Osteoblast (primary cell): ENCODE results near the gene ZNF136. TPM values are rescaled to one million over a fixed set of nuclear protein-coding genes. Genes with fewer than 3 reads are reported as not detected.

Experiments
- DNase-seq: peaks from one replicate; pipeline ENCODE4 v3.0.0; 2011; ENCODE audit warnings: low spot score, mixed read lengths; ENCODE audit not compliant: insufficient read length; ENCODE audit errors: missing footprints
- H2AFZ ChIP-seq: 2 replicates; pipeline ENCODE4 v1.6.0; 2011; ENCODE audit warnings: mild to moderate bottlenecking, low read length
- H3K27ac ChIP-seq: 2 replicates; pipeline ENCODE4 v1.5.1; 2011; ENCODE audit warnings: mild to moderate bottlenecking, low read depth, low read length, moderate library complexity
- H3K27me3 ChIP-seq: 2 replicates; pipeline ENCODE4 v1.6.0; 2012; ENCODE audit warnings: mild to moderate bottlenecking, control low read depth, inconsistent platforms, low read length, moderate library complexity; ENCODE audit not compliant: insufficient read depth
- H3K36me3 ChIP-seq: 2 replicates; pipeline ENCODE4 v1.5.1; 2011; ENCODE audit warnings: mild to moderate bottlenecking, low read length, control low read depth, moderate library complexity; ENCODE audit not compliant: insufficient read depth
- H3K4me1 ChIP-seq: 2 replicates; pipeline ENCODE4 v1.5.1; 2011; ENCODE audit warnings: mild to moderate bottlenecking, low read length, control low read depth, moderate library complexity; ENCODE audit not compliant: insufficient read depth
- H3K4me2 ChIP-seq: 2 replicates; pipeline ENCODE4 v1.6.0; 2011; ENCODE audit warnings: mild to moderate bottlenecking, low read length; ENCODE audit not compliant: insufficient read depth
- H3K4me3 ChIP-seq: fragments of 200-600 bp; sonication (generic); 3 replicates; pipeline ENCODE4 v1.5.1; 2012; ENCODE audit warnings: mild to moderate bottlenecking, low read length, inconsistent platforms; ENCODE audit not compliant: insufficient read depth
- H3K79me2 ChIP-seq: 2 replicates; pipeline ENCODE4 v1.6.0; 2012; ENCODE audit warnings: mild to moderate bottlenecking, low read length, control low read depth, inconsistent platforms; ENCODE audit not compliant: insufficient read depth
- H3K9me3 ChIP-seq: 2 replicates; pipeline ENCODE4 v1.5.1; 2011; ENCODE audit warnings: low read depth, low read length, control low read depth
- H4K20me1 ChIP-seq: 2 replicates; pipeline ENCODE4 v1.6.0; 2012; ENCODE audit warnings: mild to moderate bottlenecking, low read length, control low read depth; ENCODE audit not compliant: insufficient read depth
- CTCF ChIP-seq: IDR thresholded peaks from 2 replicates; pipeline ENCODE4 v1.5.1; 2011; ENCODE audit warnings: mild to moderate bottlenecking, low read depth, low read length, moderate library complexity; ENCODE audit errors: extremely low read depth
- total RNA-seq: library from RNA; depleted of rRNA; stranded (reverse); fragments of >200 nt; gene quantifications from 2 replicates; pipeline ENCODE4 v1.2.3, GENCODE V29; 2012

The ZNF136 gene
- total RNA-seq, 1 donor, result 8.7 TPM

GRCh38 chr19:12166626-12167025 lies 3.7 kb downstream of the ZNF136 start:
- Histone ChIP-seq H3K27me3 (no peaks in the 10 kb centered on the region), H3K4me2 (no peak overlapping the region), H3K36me3 (peaks cover 13% of the 10 kb centered on the region), H3K4me3 (no peak overlapping the region), H3K79me2 (peaks cover 62% of the 10 kb centered on the region), H3K4me1 (peaks cover 9% of the 10 kb centered on the region), H3K27ac (no peak overlapping the region), H3K9me3 (no peaks in the 10 kb centered on the region), H4K20me1 (peaks cover 9% of the 10 kb centered on the region), H2AFZ (no peak overlapping the region)
- TF ChIP-seq CTCF, result no peak
- peak; percentile 67 for DNase-seq

- Histone ChIP-seq H3K27me3 (no peaks in the 10 kb centered on the region), H3K79me2 (peaks cover 37% of the 10 kb centered on the region), H3K4me3 (no peak overlapping the region), H2AFZ (no peak overlapping the region), H4K20me1 (no peaks in the 10 kb centered on the region), H3K4me1 (no peaks in the 10 kb centered on the region), H3K27ac (no peak overlapping the region), H3K36me3 (peaks cover 3% of the 10 kb centered on the region), H3K4me2 (no peak overlapping the region), H3K9me3 (peaks cover 16% of the 10 kb centered on the region)
- no peak for TF ChIP-seq CTCF
- DNase-seq, result no peak
These were observed 17.5 kb downstream of the ZNF136 start for GRCh38 chr19:12180377-12180776.

GRCh38 chr19:12187625-12188024 lies 24.7 kb downstream of the ZNF136 start:
- H3K36me3 ChIP-seq, result peaks cover 42% of the 10 kb centered on the region
- H3K4me3 ChIP-seq, result no peak overlapping the region
- no peaks in the 10 kb centered on the region for H4K20me1 ChIP-seq
- H3K4me1 ChIP-seq, result no peaks in the 10 kb centered on the region
- no peaks in the 10 kb centered on the region for H3K79me2 ChIP-seq
- peaks cover 50% of the 10 kb centered on the region for H3K9me3 ChIP-seq
- H3K27me3 ChIP-seq, result no peaks in the 10 kb centered on the region
- H3K4me2 ChIP-seq, result no peak overlapping the region
- DNase-seq, result no peak
- H2AFZ ChIP-seq, result no peak overlapping the region
- H3K27ac ChIP-seq, result no peak overlapping the region
- TF ChIP-seq CTCF, result no peak

GRCh38 chr19:12194827-12195731 lies 32.2 kb downstream of the ZNF136 start:
- H4K20me1 ChIP-seq, result no peaks in the 10 kb centered on the region
- DNase-seq, result no peak
- H3K27ac ChIP-seq, result no peak overlapping the region
- H2AFZ ChIP-seq, result peak overlapping the region; percentile 15
- H3K79me2 ChIP-seq, result no peaks in the 10 kb centered on the region
- peak overlapping the region; percentile 63 for H3K4me3 ChIP-seq
- peaks cover 20% of the 10 kb centered on the region for H3K9me3 ChIP-seq
- no peaks in the 10 kb centered on the region for H3K27me3 ChIP-seq
- H3K4me1 ChIP-seq, result no peaks in the 10 kb centered on the region
- TF ChIP-seq CTCF, result no peak
- H3K36me3 ChIP-seq, result peaks cover 8% of the 10 kb centered on the region
- H3K4me2 ChIP-seq, result peak overlapping the region; percentile 59
